NCI-H2107 treated with DMSO at 0.1 percent for 48 hours (cell line): Measurements from ENCODE around the gene TP53I3.
"Not testable (repeated sequence)": the region's sequence is repeated elsewhere in the genome, so short reads cannot be mapped to it uniquely, and the experiment has no call there.

Experiments
- DNase-seq: peaks from one replicate; lab custom pipeline; 2025; ENCODE audit not compliant: unreplicated experiment; lab: John Stamatoyannopoulos, UW

Gene TP53I3

GRCh38 chr2:24054366-24055010 lies 30.1 kb downstream of the TP53I3 start:
- DNase-seq, result no peak

DNA sequence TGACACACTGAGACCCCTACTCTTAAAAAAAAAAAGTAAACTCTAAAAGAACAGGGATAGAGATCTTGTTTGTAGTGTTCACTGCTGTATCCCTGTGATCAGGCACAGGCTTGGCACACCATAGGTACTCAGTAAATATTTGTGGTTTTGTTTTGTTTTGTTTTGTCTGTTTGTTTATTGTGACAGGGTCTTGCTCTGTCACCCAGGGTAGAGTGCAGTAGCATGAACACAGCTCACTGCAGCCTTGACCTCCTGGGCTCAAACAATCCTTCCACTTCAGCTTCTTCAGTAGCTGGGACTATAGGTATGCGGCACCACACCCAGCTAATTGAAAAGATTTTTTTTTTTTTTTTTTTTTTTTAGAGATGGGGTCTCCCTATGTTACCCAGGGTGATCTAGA lies 31.7 kb downstream of the TP53I3 start:
- no peak for DNase-seq

DNA sequence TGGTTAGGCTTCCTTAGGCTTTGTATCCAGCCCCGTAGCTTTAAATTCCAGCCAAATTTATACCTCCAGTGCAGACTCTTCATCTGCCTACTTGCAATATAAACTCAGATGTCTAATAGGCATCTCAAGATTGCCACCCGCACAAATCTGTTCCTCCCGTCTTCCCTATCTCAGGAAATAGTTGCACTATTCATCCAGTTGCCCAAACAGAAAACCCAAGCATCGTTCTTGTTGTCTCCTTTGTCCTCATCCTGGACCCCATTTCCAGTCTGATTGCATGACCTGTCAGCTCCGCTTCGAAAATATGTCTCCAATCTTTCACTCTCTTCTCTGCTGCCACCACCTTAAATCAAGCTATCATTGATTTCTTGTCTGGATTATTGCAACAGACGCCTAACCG lies 32.8 kb downstream of the TP53I3 start:
- no peak for DNase-seq

DNA sequence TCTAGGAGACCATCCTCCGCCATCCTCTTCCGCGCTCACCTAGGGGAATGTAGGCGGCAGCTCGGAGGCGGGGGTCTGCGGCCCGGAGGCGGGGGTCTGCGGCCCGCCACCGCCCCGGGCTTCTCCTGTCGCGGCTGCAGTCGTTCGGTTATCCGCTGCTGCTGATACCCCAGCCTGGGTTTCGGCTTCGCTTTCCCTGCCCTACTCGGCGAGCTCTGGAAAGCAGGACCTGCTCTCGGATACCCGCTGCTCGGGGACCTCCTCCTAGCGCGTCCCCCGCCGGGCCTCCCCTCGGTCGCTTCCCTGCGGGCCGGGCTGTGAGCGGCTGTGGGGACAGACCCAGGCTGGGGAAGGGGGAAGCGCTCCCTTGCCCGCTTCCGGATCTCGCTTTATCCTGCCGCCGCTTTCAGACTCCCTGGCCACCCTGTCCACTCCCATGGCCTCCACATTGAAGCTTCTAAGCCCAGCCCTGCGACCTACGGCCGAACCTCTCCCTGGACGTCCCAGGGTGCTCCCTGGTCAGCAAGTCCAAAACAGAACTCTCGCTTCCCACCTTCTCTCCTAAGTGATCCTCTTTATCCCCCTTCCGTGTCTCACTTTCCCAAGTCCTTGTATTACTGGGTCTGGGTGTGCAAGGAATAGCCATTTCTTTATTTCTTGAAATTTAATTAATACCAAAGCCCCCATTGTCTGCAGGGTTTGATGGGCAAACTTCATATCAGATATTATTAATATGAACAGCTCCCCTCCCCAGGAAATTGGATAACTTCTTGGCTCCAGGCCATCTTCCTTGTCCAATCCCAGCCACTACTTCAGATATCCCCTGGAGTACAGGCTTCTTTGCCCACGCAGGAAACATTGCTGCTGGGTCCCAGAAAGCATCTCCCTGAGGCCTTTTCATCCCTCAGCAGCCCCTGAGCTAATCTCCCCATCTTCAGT lies 34.3 kb downstream of the TP53I3 start:
- no peak for DNase-seq

GRCh38 chr2:24049485-24050021 lies 35.1 kb downstream of the TP53I3 start, which contains the start of gene FKBP1B:
Gene FKBP1B, plus strand, starts transcription at chr2:24049741. Its CDS starts 109 bp downstream, at chr2:24049850.
- no peak for DNase-seq

GRCh38 chr2:24048769-24049484 lies 35.7 kb downstream of the TP53I3 start:
- DNase-seq, result no peak

DNA sequence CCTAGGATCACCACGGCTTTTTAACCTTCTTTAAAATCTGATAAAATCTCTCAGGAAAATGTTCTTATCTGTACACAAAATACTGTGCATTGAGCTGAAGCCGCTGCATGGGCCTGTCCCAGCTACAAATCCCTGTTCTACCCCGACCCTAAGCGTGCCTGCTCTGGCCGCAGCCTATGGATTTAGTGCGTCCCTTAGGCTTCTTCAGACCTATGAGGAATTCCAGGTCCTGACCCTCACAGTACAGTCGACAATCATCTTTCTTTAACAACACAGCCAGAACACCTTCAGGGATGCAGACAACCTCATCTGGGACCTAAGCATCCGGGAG lies 37.0 kb downstream of the TP53I3 start:
- DNase-seq, result no peak

- DNase-seq, result peak; percentile 98
Measured at GRCh38 chr2:24046930-24047702, 37.5 kb downstream of the TP53I3 start, which contains the start of gene WDCP. Gene WDCP, minus strand, starts transcription at chr2:24047391. Its CDS starts 7,897 bp downstream, at chr2:24039494.

DNA sequence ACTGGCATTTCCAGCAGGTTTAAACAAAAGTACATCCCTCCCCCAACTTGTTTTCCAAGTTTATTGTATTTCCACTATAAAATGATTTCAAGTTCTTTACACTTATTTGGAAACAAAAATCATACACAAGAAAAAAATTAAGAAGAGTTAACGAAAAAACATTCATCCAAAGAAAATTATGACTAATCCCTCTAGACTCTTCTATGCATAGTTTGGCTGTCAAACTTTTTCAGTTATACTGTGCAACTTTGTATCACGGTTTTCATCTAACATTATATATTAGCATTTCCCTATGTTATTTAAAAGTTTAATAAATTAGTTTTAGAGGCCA lies 38.1 kb downstream of the TP53I3 start:
- no peak for DNase-seq

DNA sequence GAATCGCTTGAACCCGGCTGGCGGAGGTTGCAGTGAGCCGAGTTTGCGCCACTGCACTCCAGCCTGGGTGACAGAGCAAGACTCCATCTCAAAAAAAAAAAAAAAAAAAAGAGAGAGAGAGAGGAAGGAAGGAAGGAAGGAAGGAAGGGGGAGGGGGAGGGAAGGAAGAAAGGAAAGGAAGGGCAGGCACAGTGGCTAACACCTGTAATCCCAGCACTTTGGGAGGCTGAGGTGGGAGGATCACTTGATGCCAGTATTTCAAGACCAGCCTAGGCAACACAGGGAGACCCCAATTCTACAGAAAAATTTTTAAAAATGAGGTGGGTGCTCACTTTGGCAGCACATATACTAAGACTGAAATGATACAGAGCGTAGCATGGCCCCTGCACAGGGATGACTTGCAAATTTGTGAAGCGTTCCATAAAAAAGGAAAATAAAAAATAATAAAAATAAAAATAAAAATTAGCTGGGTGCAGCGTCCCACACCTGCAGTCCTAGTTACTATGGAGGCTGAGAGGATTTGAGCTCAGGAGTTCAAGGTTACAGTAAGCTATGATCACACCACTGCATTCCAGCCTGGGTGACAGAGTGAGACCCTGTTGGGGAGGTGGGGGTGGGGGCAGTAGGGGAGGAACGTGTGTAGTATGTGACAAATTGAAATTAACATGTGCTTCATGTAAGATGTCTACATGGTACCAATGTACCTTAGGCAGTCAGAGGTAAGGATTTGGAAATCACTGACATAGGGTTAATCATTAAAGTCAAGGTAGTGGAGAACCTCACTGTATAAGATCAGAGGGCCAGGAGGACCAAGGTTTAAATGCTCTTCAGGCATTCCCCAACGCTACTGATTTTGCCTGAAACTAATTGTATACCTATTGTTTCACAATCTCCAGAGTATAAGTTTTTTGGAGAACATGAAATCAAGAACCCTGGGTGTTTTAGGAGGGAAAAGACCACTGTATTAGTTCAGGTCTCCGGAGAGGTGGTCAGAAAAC lies 38.8 kb downstream of the TP53I3 start:
- DNase-seq, result no peak

- not testable (repeated sequence) for DNase-seq
Measured at GRCh38 chr2:24043133-24043532, 41.5 kb downstream of the TP53I3 start.

DNA sequence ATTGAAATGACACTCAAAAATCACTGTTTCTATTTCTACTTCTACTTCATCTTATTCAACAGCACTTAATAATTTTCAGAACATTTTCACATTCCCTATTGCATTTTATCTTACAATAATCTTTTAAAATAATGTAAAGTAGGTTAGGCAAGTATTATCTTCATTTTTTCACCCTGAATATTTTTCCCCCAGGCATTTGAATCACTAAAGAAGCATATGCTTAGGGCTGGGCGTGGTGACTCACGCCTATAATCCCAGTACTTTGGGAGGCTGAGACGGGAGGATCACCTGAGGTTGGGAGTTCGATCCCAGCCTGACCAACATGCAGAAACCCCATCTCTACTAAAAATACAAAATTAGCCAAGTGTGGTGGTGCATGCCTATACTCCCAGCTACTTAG lies 44.1 kb downstream of the TP53I3 start:
- DNase-seq, result no peak

GRCh38 chr2:24038786-24039499 lies 45.7 kb downstream of the TP53I3 start:
- DNase-seq, result no peak
